ENCODE measurements around the gene NUP54.

Gene NUP54, protein sequence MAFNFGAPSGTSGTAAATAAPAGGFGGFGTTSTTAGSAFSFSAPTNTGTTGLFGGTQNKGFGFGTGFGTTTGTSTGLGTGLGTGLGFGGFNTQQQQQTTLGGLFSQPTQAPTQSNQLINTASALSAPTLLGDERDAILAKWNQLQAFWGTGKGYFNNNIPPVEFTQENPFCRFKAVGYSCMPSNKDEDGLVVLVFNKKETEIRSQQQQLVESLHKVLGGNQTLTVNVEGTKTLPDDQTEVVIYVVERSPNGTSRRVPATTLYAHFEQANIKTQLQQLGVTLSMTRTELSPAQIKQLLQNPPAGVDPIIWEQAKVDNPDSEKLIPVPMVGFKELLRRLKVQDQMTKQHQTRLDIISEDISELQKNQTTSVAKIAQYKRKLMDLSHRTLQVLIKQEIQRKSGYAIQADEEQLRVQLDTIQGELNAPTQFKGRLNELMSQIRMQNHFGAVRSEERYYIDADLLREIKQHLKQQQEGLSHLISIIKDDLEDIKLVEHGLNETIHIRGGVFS

DNA sequence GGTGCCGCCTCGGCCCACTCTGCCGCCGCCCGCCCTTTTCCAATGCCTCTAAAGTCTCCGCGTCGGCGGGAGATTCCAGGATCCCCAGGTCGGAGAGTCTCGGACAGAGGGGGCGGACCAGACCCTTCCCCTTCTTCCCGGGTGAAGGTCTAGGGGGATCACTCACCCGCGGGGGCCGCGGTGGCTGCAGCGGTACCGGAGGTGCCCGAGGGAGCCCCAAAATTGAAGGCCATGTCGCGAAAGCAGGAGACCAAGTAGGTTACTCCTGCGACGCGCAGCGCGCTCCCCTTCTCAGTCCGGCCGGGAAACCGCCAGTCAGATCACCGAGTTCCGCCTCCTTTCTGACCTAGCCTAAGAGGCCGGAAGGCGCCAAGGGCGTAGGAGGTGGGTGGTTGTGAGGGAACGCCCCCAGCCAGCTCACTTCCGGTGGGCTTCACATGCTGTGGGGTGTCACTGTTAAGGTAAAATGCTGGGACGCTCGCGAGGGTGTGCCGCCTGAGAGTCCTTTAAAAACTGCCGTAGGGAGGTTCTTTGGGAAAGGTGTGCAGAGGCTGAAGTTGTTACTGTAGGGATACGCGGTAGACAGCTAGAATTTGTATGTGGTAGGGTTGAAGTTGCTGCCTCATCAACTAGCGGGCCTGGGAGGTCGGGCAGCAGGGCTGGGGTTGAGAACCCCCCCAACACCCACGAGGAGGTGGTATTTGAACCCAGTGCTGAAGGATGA is at the start of gene NUP54:
NUP54 (minus strand) TSS at position 256 of the 724 bp plus-strand sequence; CDS start at position 233, 23 bp downstream.
- peak; percentile 90 for DNase-seq

- DNase-seq = no peak
Observed at GRCh38 chr4:76197031-76197743, 49.0 kb upstream of the NUP54 start.

GRCh38 chr4:76196376-76196775 is 48.2 kb upstream of the NUP54 start:
- no peak for DNase-seq

GRCh38 chr4:76195326-76195725 is 47.1 kb upstream of the NUP54 start:
- DNase-seq = no peak

- no peak for DNase-seq
Observed at GRCh38 chr4:76194325-76194724, 46.1 kb upstream of the NUP54 start.

GRCh38 chr4:76192236-76192635 is 44.0 kb upstream of the NUP54 start:
- DNase-seq = no peak

GRCh38 chr4:76188557-76188956 is 40.4 kb upstream of the NUP54 start:
- no peak for DNase-seq

- no peak for DNase-seq
Observed at GRCh38 chr4:76188149-76188548, 40.0 kb upstream of the NUP54 start.

DNA sequence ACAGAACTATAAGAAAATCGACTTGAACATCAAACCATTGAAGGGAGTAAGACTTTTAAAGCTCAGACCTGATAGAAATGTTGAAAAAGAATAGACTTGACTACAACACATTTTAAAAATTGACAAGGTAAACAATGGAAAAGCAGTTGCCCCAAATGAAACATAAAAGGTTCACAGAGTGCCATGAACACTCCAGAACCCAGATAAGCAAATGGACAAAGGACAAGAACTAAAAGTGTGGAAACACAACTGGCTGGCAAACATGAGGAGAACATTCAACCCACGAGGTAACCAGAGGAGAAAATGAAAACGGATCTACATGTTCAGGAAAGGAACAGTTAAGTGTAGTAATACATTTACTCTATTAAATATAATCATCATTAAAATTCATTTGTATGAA is 39.0 kb upstream of the NUP54 start:
- no peak for DNase-seq

GRCh38 chr4:76182463-76182862 is 34.3 kb upstream of the NUP54 start:
- no peak for DNase-seq

- peak; percentile 45 for DNase-seq
Observed at GRCh38 chr4:76179398-76180318, 31.5 kb upstream of the NUP54 start.

DNA sequence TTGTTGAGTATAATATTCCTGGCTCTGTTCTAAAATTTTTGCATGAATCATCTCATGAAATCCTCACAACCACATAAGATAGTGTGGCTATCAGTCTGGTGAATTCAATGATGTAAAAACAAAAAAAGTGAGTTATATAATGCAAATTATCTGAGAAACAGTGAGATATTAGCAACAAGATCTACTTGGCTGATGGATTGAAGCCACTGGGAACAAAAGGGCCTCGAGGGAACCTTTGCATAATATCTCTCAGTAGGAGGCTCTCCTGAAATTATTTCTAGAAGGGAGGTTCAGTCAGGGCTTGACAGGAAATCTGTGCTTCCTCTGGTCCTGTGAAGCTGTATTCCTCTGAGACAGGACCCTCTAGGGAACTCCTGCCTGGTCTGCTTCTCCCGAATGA is 30.1 kb upstream of the NUP54 start:
- DNase-seq = no peak

- DNase-seq = no peak
Observed at GRCh38 chr4:76177709-76178108, 29.5 kb upstream of the NUP54 start.

DNA sequence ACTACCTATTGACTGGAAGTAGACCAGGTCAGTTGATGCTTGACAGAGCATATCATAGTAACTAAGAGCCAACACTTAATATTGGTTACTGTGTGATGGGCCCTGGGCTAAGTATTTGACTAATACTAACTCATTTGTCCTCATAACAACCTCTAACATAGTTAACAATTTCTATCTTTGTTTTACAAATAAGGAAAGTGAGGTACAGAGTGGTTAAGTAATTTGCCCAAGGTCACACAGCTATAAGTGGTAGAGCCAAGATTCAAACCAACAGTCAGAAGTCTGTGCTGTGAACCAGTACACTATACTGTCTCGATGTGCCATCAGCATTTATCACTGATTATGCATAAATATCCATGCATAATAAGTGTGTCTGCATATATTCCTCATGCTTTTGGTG is 27.1 kb upstream of the NUP54 start:
- DNase-seq = no peak

DNA sequence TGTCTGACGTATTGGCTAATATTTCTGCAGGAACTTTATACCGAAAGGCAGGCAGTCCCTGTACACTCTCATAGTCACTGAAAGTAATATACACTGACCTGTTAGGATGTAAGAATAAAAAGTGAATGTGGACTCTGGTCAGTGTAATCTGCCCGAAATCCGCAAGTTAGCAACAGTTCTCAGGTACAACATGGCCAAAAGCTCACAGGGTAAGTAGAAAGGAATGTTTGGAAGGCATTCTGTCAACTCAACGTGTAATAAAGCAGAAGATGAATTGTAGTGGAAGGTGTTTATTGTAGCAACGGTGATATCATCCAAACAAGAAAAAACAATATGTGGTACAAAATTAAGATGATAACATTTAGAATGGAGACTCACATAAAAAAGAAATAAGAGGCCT is 26.0 kb upstream of the NUP54 start:
- no peak for DNase-seq

DNA sequence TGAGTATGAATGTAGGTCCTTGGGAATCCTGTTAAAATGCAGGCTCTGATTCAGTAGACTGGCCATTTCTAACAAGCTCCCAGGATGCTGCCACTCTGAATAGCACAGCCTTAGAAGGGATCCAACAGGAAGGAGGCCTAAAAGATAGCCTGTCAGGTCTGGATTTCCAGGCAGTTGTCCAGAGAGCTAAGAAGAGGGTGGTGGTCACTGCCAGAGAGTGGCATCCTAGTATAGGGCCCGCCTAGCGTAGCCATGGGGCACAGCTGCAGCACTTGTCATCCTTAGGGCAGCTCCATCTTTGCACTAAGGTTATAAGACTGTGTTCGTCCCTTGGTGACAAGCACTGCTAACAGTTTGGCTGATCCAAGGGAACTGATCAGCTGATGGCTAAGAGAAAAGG is 20.5 kb upstream of the NUP54 start:
- no peak for DNase-seq

GRCh38 chr4:76166480-76166879 is 18.3 kb upstream of the NUP54 start:
- no peak for DNase-seq

DNA sequence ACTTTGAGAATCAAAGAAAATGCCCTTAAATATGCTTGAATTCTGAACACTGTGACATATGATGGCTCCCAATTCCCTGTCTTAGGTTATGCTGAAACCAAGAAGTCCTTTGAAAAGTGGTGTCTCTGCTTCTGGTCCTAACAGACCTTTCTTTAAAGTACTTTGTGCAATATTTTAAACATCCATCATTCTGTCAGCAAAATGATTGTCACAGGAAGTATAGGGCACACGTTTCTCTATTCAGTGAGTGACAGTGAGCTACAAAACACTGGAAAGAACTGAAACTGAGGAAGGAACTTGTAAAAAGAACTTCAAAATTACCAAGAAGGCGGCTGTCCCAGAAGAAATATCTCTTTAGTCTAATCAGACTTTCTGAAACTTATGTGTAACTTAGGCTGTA is 12.2 kb upstream of the NUP54 start:
- no peak for DNase-seq

DNA sequence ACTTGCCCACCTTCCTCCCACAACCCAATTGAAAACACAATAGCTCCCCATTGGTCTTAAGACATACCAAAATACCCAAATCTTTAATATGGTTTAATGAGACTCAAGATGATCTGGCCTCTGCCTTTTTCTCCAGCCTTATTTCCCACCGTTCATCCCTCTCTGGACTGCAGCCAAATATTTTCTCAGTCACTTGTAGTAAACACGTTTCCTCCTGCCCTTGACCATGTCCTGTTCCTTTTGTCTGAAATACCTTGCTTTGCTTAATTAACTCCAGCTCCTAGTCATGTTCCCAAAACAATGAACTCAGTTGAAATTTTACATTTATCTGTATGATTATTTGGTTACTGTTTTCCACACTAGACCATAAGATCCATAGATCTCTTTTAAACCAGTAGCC is 8.4 kb upstream of the NUP54 start:
- no peak for DNase-seq

GRCh38 chr4:76155979-76156378 is 7.8 kb upstream of the NUP54 start:
- no peak for DNase-seq

DNA sequence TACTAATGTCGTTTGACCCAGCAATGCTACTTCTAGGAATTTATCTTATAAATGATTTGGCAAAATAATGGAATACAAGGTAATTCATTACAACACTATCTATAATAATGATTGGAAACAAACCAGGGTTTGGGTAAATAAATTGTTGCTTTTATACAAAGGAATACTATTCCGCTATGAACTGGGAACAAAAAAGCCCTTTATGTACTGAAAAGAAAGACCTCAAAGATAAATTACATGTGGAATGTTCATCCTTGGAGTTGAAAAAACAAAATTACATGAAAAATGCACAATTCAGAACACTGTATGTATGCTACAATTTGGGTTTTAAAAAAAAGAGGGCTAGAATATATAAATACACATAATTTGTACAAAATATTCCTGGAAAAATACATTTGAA is 5.2 kb upstream of the NUP54 start:
- no peak for DNase-seq

- DNase-seq = peak; percentile 31
Observed at GRCh38 chr4:76147454-76148141, 599 bp downstream of the NUP54 start.

Data from DMS153 (cell line).